ENCODE results near the gene CYB561D1.

The CYB561D1 gene

GRCh38 chr1:109530457-109531087, 36.7 kb downstream of the CYB561D1 start:
- DNase-seq (ENCODE audit: low spot score): no peak

GRCh38 chr1:109531380-109531779, 37.5 kb downstream of the CYB561D1 start:
- no peak for DNase-seq (ENCODE audit: low spot score)

- no peak for DNase-seq (ENCODE audit: low spot score)
Measured at GRCh38 chr1:109531826-109532364, 38.0 kb downstream of the CYB561D1 start.

- peak; percentile 89 for DNase-seq (ENCODE audit: low spot score)
Measured at GRCh38 chr1:109532365-109533136, 38.7 kb downstream of the CYB561D1 start.

- DNase-seq (ENCODE audit: low spot score): no peak
Measured at GRCh38 chr1:109534307-109534858, 40.5 kb downstream of the CYB561D1 start.

GRCh38 chr1:109535481-109535880, 41.6 kb downstream of the CYB561D1 start:
- DNase-seq (ENCODE audit: low spot score): no peak

- no peak for DNase-seq (ENCODE audit: low spot score)
Measured at GRCh38 chr1:109535971-109536491, 42.1 kb downstream of the CYB561D1 start.

GRCh38 chr1:109537450-109538178, 43.7 kb downstream of the CYB561D1 start:
- no peak for DNase-seq (ENCODE audit: low spot score)

- DNase-seq (ENCODE audit: low spot score): no peak
Measured at GRCh38 chr1:109538827-109539555, 45.1 kb downstream of the CYB561D1 start.

GRCh38 chr1:109539676-109540075, 45.8 kb downstream of the CYB561D1 start, which contains the start of gene GPR61:
GPR61 (plus strand) TSS chr1:109539872; CDS start chr1:109543023, 3,151 bp downstream.
- DNase-seq (ENCODE audit: low spot score): no peak

- DNase-seq (ENCODE audit: low spot score): no peak
Measured at GRCh38 chr1:109541102-109541501, 47.2 kb downstream of the CYB561D1 start.

GRCh38 chr1:109542657-109543056, 48.8 kb downstream of the CYB561D1 start:
- DNase-seq (ENCODE audit: low spot score): no peak

GRCh38 chr1:109543283-109543987, 49.5 kb downstream of the CYB561D1 start:
- no peak for DNase-seq (ENCODE audit: low spot score)

GRCh38 chr1:109543988-109544735, 50.3 kb downstream of the CYB561D1 start:
- DNase-seq (ENCODE audit: low spot score): no peak

- DNase-seq (ENCODE audit: low spot score): peak; percentile 88
Measured at GRCh38 chr1:109546311-109547109, 52.6 kb downstream of the CYB561D1 start.

- no peak for DNase-seq (ENCODE audit: low spot score)
Measured at GRCh38 chr1:109547463-109548320, 53.8 kb downstream of the CYB561D1 start.

GRCh38 chr1:109548321-109549267, 54.7 kb downstream of the CYB561D1 start, which contains the start of gene GNAI3:
GNAI3 (plus strand) TSS chr1:109548615; CDS start chr1:109548721, 106 bp downstream.
- DNase-seq (ENCODE audit: low spot score): peak; percentile 97

All from left forelimb (tissue), 1 donor.